ENCODE measurements around the gene AQP6.

Gene AQP6

DNA sequence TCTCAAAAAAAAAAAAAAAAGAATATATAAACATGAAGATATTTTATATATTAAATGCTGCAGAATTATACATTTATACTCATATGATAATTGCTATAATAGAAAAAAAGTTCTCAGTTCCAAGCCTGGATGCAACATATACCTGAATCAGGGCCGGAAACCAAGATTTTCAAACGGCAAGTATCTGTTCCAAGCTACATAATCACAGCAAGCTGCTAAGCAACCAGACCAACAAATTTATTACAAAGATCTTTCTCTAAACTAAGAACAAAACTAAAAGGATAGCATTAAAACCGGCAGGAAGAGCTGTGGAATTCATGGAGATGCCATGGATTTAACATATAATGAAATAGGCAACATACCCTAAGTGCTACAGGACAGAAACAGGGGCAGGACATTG lies 45.4 kb downstream of the AQP6 start:
- TF ChIP-seq ZNF274 (IDR thresholded peaks at IDR 0.05; ENCODE audit: low read depth, low read length) = no peak
- no peak for TF ChIP-seq SUZ12 (IDR thresholded peaks at IDR 0.05; ENCODE audit: extremely low read depth, insufficient read depth, insufficient read length)
- no peak for TF ChIP-seq YY1 (IDR thresholded peaks at IDR 0.05; ENCODE audit: insufficient read depth, insufficient read length)
- no peak overlapping the region for H3K9ac ChIP-seq (ENCODE audit: insufficient read length, low read depth)
- no peaks in the 10 kb centered on the region for H3K4me1 ChIP-seq (ENCODE audit: insufficient read depth, insufficient read length)
- H3K27me3 ChIP-seq (ENCODE audit: insufficient read depth, insufficient read length) = no peaks in the 10 kb centered on the region
- no peaks in the 10 kb centered on the region for H3K9me3 ChIP-seq (ENCODE audit: insufficient read depth, low read length)
- no peak overlapping the region for H3K4me3 ChIP-seq (ENCODE audit: insufficient read length, low read depth)
- DNase-seq (ENCODE audit: low read depth, low spot score) = no peak
- peaks cover 51% of the 10 kb centered on the region for H3K36me3 ChIP-seq (ENCODE audit: insufficient read depth, insufficient read length, low read length)

DNA sequence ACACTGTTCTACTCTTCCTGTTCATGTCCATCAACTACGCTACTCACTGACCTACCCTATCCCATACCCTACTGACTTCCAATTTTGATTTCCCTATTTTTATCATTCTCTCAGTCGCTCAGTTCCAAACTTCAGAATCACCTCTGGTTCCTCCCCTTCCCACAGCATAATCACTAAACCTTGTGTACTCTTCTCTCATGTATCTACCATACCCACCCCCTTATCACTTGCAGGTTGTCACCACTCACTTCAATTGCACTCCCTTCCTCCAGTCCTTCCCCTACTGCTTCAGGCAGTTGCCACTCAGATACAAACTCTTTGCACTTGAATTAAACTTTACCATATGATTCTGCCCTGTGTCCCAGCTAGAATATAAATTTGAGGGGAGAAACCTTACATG lies 46.2 kb downstream of the AQP6 start:
- Histone ChIP-seq H3K9me3 (ENCODE audit: insufficient read depth, low read length) (no peaks in the 10 kb centered on the region), H3K4me1 (ENCODE audit: insufficient read depth, insufficient read length) (no peaks in the 10 kb centered on the region), H3K36me3 (ENCODE audit: insufficient read depth, insufficient read length, low read length) (peaks cover 47% of the 10 kb centered on the region), H3K27me3 (ENCODE audit: insufficient read depth, insufficient read length) (no peaks in the 10 kb centered on the region), H3K9ac (ENCODE audit: insufficient read length, low read depth) (no peak overlapping the region), H3K4me3 (ENCODE audit: insufficient read length, low read depth) (no peak overlapping the region)
- no peak for DNase-seq (ENCODE audit: low read depth, low spot score)
- no peak for TF ChIP-seq SUZ12 (IDR thresholded peaks at IDR 0.05; ENCODE audit: extremely low read depth, insufficient read depth, insufficient read length)
- TF ChIP-seq YY1 (IDR thresholded peaks at IDR 0.05; ENCODE audit: insufficient read depth, insufficient read length) = no peak
- no peak for TF ChIP-seq ZNF274 (IDR thresholded peaks at IDR 0.05; ENCODE audit: low read depth, low read length)

DNA sequence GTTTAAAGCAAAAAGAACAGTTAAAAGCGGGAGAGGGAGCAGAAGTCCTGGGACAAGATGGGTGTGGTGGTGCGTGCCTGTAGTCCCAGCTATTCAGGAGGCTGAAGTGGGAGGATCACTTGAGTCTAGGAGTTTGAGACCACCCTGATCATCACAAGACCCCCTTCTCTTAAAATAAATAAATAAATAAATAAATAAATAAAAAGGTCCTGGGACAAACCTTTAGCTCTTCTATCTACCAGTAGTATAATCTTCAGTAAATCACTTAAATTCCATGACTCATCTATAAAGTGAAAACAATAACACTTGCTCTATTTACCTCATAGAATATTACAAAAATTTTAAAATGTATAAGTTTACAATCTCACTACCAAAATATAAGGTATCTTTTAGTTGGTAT lies 46.8 kb downstream of the AQP6 start:
- Histone ChIP-seq H3K36me3 (ENCODE audit: insufficient read depth, insufficient read length, low read length) (peaks cover 41% of the 10 kb centered on the region), H3K9ac (ENCODE audit: insufficient read length, low read depth) (no peak overlapping the region), H3K27me3 (ENCODE audit: insufficient read depth, insufficient read length) (no peaks in the 10 kb centered on the region), H3K9me3 (ENCODE audit: insufficient read depth, low read length) (no peaks in the 10 kb centered on the region), H3K4me3 (ENCODE audit: insufficient read length, low read depth) (no peak overlapping the region), H3K4me1 (ENCODE audit: insufficient read depth, insufficient read length) (no peaks in the 10 kb centered on the region)
- TF ChIP-seq YY1 (IDR thresholded peaks at IDR 0.05; ENCODE audit: insufficient read depth, insufficient read length) = no peak
- TF ChIP-seq SUZ12 (IDR thresholded peaks at IDR 0.05; ENCODE audit: extremely low read depth, insufficient read depth, insufficient read length) = no peak
- DNase-seq (ENCODE audit: low read depth, low spot score) = no peak

- DNase-seq (ENCODE audit: low read depth, low spot score) = no peak
- H3K36me3 ChIP-seq (ENCODE audit: insufficient read depth, insufficient read length, low read length) = peaks cover 31% of the 10 kb centered on the region
- H3K4me1 ChIP-seq (ENCODE audit: insufficient read depth, insufficient read length) = no peaks in the 10 kb centered on the region
- H3K9me3 ChIP-seq (ENCODE audit: insufficient read depth, low read length) = no peaks in the 10 kb centered on the region
- no peak overlapping the region for H3K9ac ChIP-seq (ENCODE audit: insufficient read length, low read depth)
- H3K4me3 ChIP-seq (ENCODE audit: insufficient read length, low read depth) = no peak overlapping the region
- no peaks in the 10 kb centered on the region for H3K27me3 ChIP-seq (ENCODE audit: insufficient read depth, insufficient read length)
- TF ChIP-seq SUZ12 (IDR thresholded peaks at IDR 0.05; ENCODE audit: extremely low read depth, insufficient read depth, insufficient read length) (no peak), ZNF274 (IDR thresholded peaks at IDR 0.05; ENCODE audit: low read depth, low read length) (no peak), YY1 (IDR thresholded peaks at IDR 0.05; ENCODE audit: insufficient read depth, insufficient read length) (no peak)
Observed at GRCh38 chr12:50021031-50021430, 48.3 kb downstream of the AQP6 start.

DNA sequence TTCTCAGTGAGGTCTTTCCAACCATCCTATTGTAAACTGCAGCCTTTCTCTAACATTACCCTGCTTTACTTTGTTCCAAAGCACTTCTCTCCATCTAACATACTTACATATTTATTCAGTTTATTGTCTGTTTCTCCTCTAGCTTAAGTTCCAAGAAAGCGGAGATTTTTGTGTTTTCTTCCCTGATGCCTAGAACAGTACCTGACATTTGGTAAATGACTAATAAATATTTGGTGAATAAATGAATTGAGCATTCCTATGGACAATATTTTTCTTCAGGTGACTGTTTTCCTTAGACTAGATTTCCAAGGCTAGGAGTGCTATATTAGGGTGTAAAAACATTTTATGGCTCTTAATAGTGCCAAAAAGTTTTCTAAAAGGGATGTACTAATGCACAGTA lies 50.2 kb downstream of the AQP6 start:
- peaks cover 17% of the 10 kb centered on the region for H3K36me3 ChIP-seq (ENCODE audit: insufficient read depth, insufficient read length, low read length)
- H3K9ac ChIP-seq (ENCODE audit: insufficient read length, low read depth) = no peak overlapping the region
- H3K9me3 ChIP-seq (ENCODE audit: insufficient read depth, low read length) = no peaks in the 10 kb centered on the region
- H3K4me3 ChIP-seq (ENCODE audit: insufficient read length, low read depth) = no peak overlapping the region
- TF ChIP-seq SUZ12 (IDR thresholded peaks at IDR 0.05; ENCODE audit: extremely low read depth, insufficient read depth, insufficient read length) = no peak
- TF ChIP-seq ZNF274 (IDR thresholded peaks at IDR 0.05; ENCODE audit: low read depth, low read length) = no peak
- TF ChIP-seq YY1 (IDR thresholded peaks at IDR 0.05; ENCODE audit: insufficient read depth, insufficient read length) = no peak
- no peaks in the 10 kb centered on the region for H3K27me3 ChIP-seq (ENCODE audit: insufficient read depth, insufficient read length)
- no peaks in the 10 kb centered on the region for H3K4me1 ChIP-seq (ENCODE audit: insufficient read depth, insufficient read length)
- no peak for DNase-seq (ENCODE audit: low read depth, low spot score)

- Histone ChIP-seq H3K27me3 (ENCODE audit: insufficient read depth, insufficient read length) (no peaks in the 10 kb centered on the region), H3K4me3 (ENCODE audit: insufficient read length, low read depth) (peak overlapping the region; percentile 92), H3K4me1 (ENCODE audit: insufficient read depth, insufficient read length) (no peaks in the 10 kb centered on the region), H3K9ac (ENCODE audit: insufficient read length, low read depth) (peak overlapping the region; percentile 92), H3K9me3 (ENCODE audit: insufficient read depth, low read length) (no peaks in the 10 kb centered on the region), H3K36me3 (ENCODE audit: insufficient read depth, insufficient read length, low read length) (peaks cover 17% of the 10 kb centered on the region)
- no peak for DNase-seq (ENCODE audit: low read depth, low spot score)
- TF ChIP-seq ZNF274 (IDR thresholded peaks at IDR 0.05; ENCODE audit: low read depth, low read length) (no peak), SUZ12 (IDR thresholded peaks at IDR 0.05; ENCODE audit: extremely low read depth, insufficient read depth, insufficient read length) (no peak), YY1 (IDR thresholded peaks at IDR 0.05; ENCODE audit: insufficient read depth, insufficient read length) (no peak)
Observed at GRCh38 chr12:50024227-50024626, 51.5 kb downstream of the AQP6 start.

- no peaks in the 10 kb centered on the region for H3K4me1 ChIP-seq (ENCODE audit: insufficient read depth, insufficient read length)
- no peaks in the 10 kb centered on the region for H3K27me3 ChIP-seq (ENCODE audit: insufficient read depth, insufficient read length)
- H3K9ac ChIP-seq (ENCODE audit: insufficient read length, low read depth) = peak overlapping the region; percentile 92
- TF ChIP-seq YY1 (IDR thresholded peaks at IDR 0.05; ENCODE audit: insufficient read depth, insufficient read length) (no peak), SUZ12 (IDR thresholded peaks at IDR 0.05; ENCODE audit: extremely low read depth, insufficient read depth, insufficient read length) (no peak)
- peak overlapping the region; percentile 92 for H3K4me3 ChIP-seq (ENCODE audit: insufficient read length, low read depth)
- peaks cover 15% of the 10 kb centered on the region for H3K36me3 ChIP-seq (ENCODE audit: insufficient read depth, insufficient read length, low read length)
- no peaks in the 10 kb centered on the region for H3K9me3 ChIP-seq (ENCODE audit: insufficient read depth, low read length)
- no peak for DNase-seq (ENCODE audit: low read depth, low spot score)
Observed at GRCh38 chr12:50024805-50025186, 52.0 kb downstream of the AQP6 start.
